HAP-1 (cell line): ENCODE results near the gene ZC3H11A.
"Not testable (repeated sequence)": the region's sequence is repeated elsewhere in the genome, so short reads cannot be mapped to it uniquely, and the experiment has no call there.

Experiments used
- DNase-seq, 2 experiments: peaks; one replicate each; pipeline ENCODE4 v3.0.0-alpha.2; 2016 to 2020; ENCODE audit warnings: low spot score in 2 of 2
- H3K27me3 ChIP-seq: fragments of 250-450 bp; sonication (Bioruptor Pico); 2 replicates; pipeline ENCODE4 v1.5.1; 2020; ENCODE audit warnings: low read depth, mild to moderate bottlenecking, moderate library complexity
- H3K36me3 ChIP-seq: fragments of 250-450 bp; sonication (Bioruptor Pico); replicated peaks from 2 replicates; pipeline ENCODE4 v1.5.1; 2020; ENCODE audit warnings: mild to moderate bottlenecking
- H3K4me1 ChIP-seq: fragments of 250-450 bp; sonication (Bioruptor Pico); 2 replicates; pipeline ENCODE4 v1.5.1; 2020; ENCODE audit warnings: mild to moderate bottlenecking
- H3K4me3 ChIP-seq: fragments of 250-450 bp; sonication (Bioruptor Pico); 2 replicates; pipeline ENCODE4 v1.5.1; 2020; ENCODE audit warnings: mild to moderate bottlenecking, moderate library complexity
- H3K9me3 ChIP-seq: fragments of 250-450 bp; sonication (Bioruptor Pico); 2 replicates; pipeline ENCODE4 v1.5.1; 2020; ENCODE audit warnings: mild to moderate bottlenecking, moderate library complexity
- in situ Hi-C: fragments of 300-500 bp; cut with MboI; formaldehyde crosslinking; loops from 3 replicates; pipeline ENCODE4 v1.14.3; 2020; ENCODE audit warnings: low sequenced_read_pairs, inconsistent platforms, mixed read lengths

The ZC3H11A gene

GRCh38 chr1:203768256-203768655 lies 27.2 kb upstream of the ZC3H11A start:
- H3K36me3 ChIP-seq = no peaks in the 10 kb centered on the region
- in situ Hi-C loops = no loop called here

DNA sequence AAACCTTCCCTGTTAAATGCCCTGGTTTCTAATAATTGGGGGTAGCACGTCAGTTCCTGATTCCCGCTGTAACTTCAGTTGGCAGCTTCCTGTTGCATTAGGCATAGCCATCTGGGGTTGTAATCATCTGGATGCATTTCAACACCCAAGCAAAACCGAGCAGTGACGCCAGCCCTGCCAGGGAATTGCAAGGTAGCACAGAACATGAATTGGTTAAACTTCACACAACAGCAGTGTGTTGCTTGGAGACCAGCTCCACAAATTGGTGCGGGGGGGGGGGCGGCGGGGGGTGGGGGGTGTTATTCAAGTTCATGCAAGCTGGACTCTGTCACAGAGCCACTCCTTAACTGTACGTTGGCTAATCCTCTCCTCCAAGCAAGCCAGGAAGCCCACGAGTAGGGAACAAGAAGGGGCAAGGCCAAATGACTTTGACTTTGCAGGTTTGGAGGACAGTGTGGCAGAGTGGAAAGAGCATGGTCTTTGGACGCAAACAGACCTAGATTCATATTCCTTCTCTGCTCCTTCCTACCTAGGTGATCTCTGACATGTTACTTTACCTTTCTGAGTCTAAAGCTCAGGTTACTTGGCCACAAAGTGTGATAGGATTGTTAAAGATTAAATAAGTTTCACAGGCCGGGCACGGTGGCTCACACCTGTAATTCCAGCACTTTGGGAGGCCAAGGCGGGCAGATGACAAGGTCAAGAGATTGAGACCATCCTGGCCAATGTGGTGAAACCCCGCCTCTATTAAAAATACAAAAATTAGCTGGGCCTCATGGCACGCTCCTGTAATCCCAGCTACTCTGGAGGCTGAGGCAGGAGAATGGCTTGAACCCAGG lies 25.7 kb upstream of the ZC3H11A start:
- Histone ChIP-seq H3K4me3 (no peak overlapping the region), H3K4me1 (peaks cover 8% of the 10 kb centered on the region), H3K9me3 (no peaks in the 10 kb centered on the region), H3K36me3 (no peaks in the 10 kb centered on the region), H3K27me3 (no peaks in the 10 kb centered on the region)
- in situ Hi-C loops = no loop called here
- DNase-seq = peak in 1 of 2 experiments; percentile 35

More at GRCh38 chr1:203768256-203768655, 27.2 kb upstream of the ZC3H11A start:
- Histone ChIP-seq H3K4me3 (no peak overlapping the region), H3K27me3 (no peaks in the 10 kb centered on the region), H3K4me1 (peaks cover 2% of the 10 kb centered on the region; the same call in 1 of the 2 replicates), H3K9me3 (no peaks in the 10 kb centered on the region)
- DNase-seq = no peak

DNA sequence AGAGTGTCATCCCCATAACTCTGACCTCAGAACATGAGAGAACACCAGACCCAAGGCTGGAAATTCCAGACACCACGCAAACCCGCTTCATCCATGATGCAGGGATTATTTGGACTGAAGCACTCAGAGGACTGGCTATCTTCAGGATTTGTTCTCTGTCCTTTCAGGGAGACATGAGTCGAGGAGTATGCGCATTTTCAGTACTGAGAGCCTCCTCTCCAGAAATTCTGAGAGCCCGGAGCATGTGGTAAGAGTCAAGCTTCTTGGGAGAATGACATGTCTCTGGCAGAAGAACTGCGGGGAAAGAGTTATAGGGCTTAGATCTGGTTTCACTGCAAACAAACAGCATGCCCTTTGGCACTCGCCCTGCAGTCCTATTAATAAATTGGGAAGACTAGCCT lies 23.5 kb upstream of the ZC3H11A start:
- H3K4me1 ChIP-seq = peaks cover 9% of the 10 kb centered on the region
- H3K36me3 ChIP-seq = no peaks in the 10 kb centered on the region
- H3K27me3 ChIP-seq = no peaks in the 10 kb centered on the region
- DNase-seq = no peak
- H3K9me3 ChIP-seq = no peaks in the 10 kb centered on the region
- H3K4me3 ChIP-seq = no peak overlapping the region
- in situ Hi-C loops = no loop called here

DNA sequence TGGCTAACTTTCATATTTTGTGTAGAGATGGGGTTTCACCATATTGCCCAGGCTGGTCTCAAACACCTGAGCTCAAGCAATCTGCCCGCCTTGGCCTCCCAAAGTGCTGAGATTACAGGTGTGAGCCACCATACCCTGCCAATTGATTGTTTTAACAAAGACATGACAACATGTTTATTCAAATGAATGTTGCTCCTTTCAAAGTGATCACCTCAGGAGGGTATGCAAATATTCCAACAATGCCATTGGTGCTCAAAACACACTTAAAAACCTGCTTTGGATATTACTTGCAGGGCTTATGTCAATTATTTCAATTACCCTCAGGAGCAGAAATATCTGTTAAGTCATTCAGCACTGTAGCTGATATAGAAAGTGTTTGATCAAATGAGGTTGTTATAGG lies 22.6 kb upstream of the ZC3H11A start:
- no peaks in the 10 kb centered on the region for H3K36me3 ChIP-seq
- no peak overlapping the region for H3K4me3 ChIP-seq
- H3K4me1 ChIP-seq = peaks cover 9% of the 10 kb centered on the region
- no peaks in the 10 kb centered on the region for H3K9me3 ChIP-seq
- H3K27me3 ChIP-seq = no peaks in the 10 kb centered on the region
- in situ Hi-C loops = no loop called here
- DNase-seq = no peak

DNA sequence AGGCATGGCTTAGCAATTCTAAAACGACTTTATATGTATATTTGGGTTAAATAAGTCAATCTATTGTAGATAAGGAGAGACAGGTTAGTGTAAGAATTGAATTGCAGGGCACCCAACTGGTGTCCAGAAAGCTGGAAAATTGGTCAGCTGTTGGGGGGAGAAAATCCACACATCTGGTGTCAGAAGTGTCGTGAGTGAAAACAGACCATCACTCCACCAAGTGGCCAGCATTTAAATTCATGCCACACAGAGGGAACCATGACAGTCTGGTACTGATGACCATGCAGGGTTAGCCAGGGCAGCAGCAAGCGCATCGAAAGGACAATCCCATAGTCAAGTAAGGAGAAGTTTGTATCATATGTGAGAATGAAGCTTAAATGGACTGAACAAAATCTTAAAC lies 18.8 kb upstream of the ZC3H11A start:
- no peak for DNase-seq
- in situ Hi-C loops = no loop called here

DNA sequence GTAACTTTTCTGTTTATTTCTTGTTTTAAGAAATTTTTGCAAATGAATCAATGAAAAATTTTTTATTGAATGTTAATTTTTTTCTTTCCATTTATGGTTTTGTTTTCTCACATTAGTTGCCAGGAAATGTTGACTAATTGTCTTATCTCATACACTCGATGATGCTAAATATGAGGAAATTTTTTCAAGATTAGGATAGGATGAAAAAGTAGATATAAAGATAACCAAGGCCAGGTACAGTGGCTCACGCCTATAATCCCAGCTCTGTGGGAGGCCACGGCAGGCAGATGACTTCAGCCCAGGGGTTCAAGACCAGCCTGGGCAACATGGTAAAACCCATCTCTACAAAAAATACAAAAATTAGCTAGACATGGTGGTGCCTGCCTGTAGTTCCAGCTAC lies 17.8 kb upstream of the ZC3H11A start:
- peaks cover 7% of the 10 kb centered on the region for H3K4me1 ChIP-seq
- no peaks in the 10 kb centered on the region for H3K9me3 ChIP-seq
- in situ Hi-C loops = no loop called here
- H3K36me3 ChIP-seq = no peaks in the 10 kb centered on the region
- no peak overlapping the region for H3K4me3 ChIP-seq
- no peaks in the 10 kb centered on the region for H3K27me3 ChIP-seq
- DNase-seq = no peak

More for the DNA sequence above, 18.8 kb upstream of the ZC3H11A start:
- Histone ChIP-seq H3K27me3 (no peaks in the 10 kb centered on the region), H3K36me3 (no peaks in the 10 kb centered on the region), H3K4me1 (peaks cover 7% of the 10 kb centered on the region), H3K9me3 (no peaks in the 10 kb centered on the region), H3K4me3 (no peak overlapping the region)

DNA sequence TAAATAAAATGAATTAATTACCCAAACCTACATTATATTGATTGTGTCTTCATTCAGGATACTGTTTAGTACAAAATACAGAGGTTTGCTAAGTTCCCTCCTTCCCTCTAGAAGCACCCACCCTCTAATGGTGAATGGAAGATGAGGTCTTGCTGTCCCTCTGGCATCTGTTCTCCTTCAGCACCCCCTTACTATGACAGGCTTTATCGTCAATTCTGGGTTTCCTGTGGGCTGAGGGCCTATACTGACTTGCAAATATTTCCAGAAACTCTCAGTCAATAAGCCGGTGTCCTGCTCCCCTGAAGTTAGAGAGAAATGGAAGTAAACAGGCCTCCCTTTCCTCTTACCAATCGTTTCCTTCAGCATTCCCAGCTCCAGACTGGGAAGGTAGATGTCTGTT lies 17.3 kb upstream of the ZC3H11A start:
- no peak for DNase-seq
- H3K36me3 ChIP-seq = no peaks in the 10 kb centered on the region
- no peaks in the 10 kb centered on the region for H3K9me3 ChIP-seq
- H3K4me1 ChIP-seq = peaks cover 7% of the 10 kb centered on the region
- in situ Hi-C loops = no loop called here
- H3K4me3 ChIP-seq = no peak overlapping the region
- H3K27me3 ChIP-seq = no peaks in the 10 kb centered on the region

DNA sequence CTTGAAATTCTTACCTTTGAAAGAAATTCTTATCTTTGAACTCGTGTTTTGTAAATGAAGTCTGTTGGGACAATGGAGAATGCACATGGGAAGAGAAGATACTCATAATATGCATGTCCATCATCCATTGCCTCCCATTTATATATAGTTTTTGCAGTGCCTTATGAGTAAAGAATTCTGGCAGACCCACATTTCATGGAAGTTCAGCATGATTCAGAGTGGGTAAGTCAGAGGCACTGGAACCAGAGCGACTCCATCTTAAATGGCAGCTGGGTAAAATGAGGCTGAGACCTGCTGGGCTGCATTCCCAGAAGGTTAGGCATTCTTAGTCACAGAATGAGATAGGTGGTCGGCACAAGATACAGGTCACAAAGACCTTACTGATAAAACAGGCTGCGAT lies 16.6 kb upstream of the ZC3H11A start:
- DNase-seq = no peak
- H3K27me3 ChIP-seq = no peaks in the 10 kb centered on the region
- in situ Hi-C loops = no loop called here
- H3K4me1 ChIP-seq = peaks cover 10% of the 10 kb centered on the region
- H3K9me3 ChIP-seq = no peaks in the 10 kb centered on the region
- no peaks in the 10 kb centered on the region for H3K36me3 ChIP-seq
- no peak overlapping the region for H3K4me3 ChIP-seq

GRCh38 chr1:203781962-203782361 lies 13.5 kb upstream of the ZC3H11A start:
- no peak overlapping the region for H3K4me3 ChIP-seq
- H3K4me1 ChIP-seq = peaks cover 8% of the 10 kb centered on the region
- no peak for DNase-seq
- no peaks in the 10 kb centered on the region for H3K36me3 ChIP-seq
- H3K27me3 ChIP-seq = no peaks in the 10 kb centered on the region
- in situ Hi-C loops = no loop called here
- no peaks in the 10 kb centered on the region for H3K9me3 ChIP-seq

DNA sequence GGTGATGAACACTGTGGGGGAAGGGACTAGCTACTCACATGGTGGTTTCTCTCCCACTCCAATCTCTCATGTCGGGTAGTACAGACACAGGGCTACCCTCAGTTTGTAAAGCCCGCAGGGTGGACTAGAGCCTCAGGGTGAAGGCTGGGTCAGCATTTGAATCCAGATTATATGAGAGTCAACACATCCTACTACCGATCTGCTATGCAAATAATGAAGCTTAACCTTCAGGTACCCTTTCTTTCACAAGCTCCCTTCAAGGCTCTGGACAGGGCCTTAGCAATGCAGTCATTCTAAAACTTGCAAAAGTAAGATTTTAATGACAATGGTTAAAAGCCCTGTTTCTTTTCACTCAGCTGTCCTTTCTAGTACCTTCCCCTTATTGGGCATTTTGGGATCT lies 5.5 kb upstream of the ZC3H11A start:
- peak; percentile 40 to 77 for DNase-seq
- in situ Hi-C loops = no loop called here

GRCh38 chr1:203791498-203791897 lies 3.9 kb upstream of the ZC3H11A start:
- Histone ChIP-seq H3K36me3 (peaks cover 4% of the 10 kb centered on the region; the same call in 1 of the 2 replicates), H3K4me3 (no peak overlapping the region), H3K27me3 (no peaks in the 10 kb centered on the region), H3K4me1 (peaks cover 29% of the 10 kb centered on the region), H3K9me3 (no peaks in the 10 kb centered on the region)
- in situ Hi-C loops = no loop called here
- DNase-seq = no peak

More for the DNA sequence above, 5.5 kb upstream of the ZC3H11A start:
- peaks cover 26% of the 10 kb centered on the region for H3K4me1 ChIP-seq
- no peaks in the 10 kb centered on the region for H3K9me3 ChIP-seq
- no peak overlapping the region for H3K4me3 ChIP-seq
- H3K27me3 ChIP-seq = no peaks in the 10 kb centered on the region
- no peaks in the 10 kb centered on the region for H3K36me3 ChIP-seq

DNA sequence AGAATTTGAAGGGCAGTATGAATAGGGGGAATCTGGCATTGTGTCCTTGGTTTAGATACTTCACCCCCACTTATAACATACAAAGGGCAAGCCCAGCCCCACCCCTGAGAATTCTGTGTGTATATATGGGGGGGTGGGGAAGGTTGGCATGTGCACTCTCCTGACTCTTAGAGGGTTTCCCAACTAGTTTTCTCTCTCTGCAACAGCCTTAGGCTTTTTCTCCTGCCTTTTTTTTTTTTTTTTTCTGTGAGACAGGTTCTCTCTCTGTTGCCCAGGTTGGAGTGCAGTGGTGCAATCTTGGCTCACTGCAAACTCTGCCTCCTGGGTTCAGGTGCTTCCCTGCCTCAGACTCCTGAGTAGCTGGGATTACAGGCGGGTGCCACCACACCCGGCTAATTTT lies 2.9 kb upstream of the ZC3H11A start:
- Histone ChIP-seq H3K27me3 (no peaks in the 10 kb centered on the region), H3K4me3 (no peak overlapping the region), H3K9me3 (peaks cover 9% of the 10 kb centered on the region; the same call in 1 of the 2 replicates), H3K36me3 (peaks cover 13% of the 10 kb centered on the region), H3K4me1 (peaks cover 36% of the 10 kb centered on the region)
- DNase-seq = no peak
- in situ Hi-C loops = no loop called here

GRCh38 chr1:203793561-203793960 lies 1.9 kb upstream of the ZC3H11A start:
- H3K4me3 ChIP-seq, H3K27me3 ChIP-seq, in situ Hi-C loops, DNase-seq: not testable (repeated sequence)
- Histone ChIP-seq H3K9me3 (peaks cover 12% of the 10 kb centered on the region; the same call in 1 of the 2 replicates), H3K36me3 (peaks cover 23% of the 10 kb centered on the region), H3K4me1 (peaks cover 32% of the 10 kb centered on the region)

- in situ Hi-C loops = no loop called here
- no peak for DNase-seq
- peak overlapping the region; percentile 77 for H3K4me3 ChIP-seq
- peaks cover 24% of the 10 kb centered on the region for H3K36me3 ChIP-seq
- no peaks in the 10 kb centered on the region for H3K27me3 ChIP-seq
- peaks cover 15% of the 10 kb centered on the region for H3K9me3 ChIP-seq
- H3K4me1 ChIP-seq = peaks cover 19% of the 10 kb centered on the region
Observed at GRCh38 chr1:203794764-203795440, 521 bp upstream of the ZC3H11A start.
